Fibroblast of lung (primary cell): ENCODE measurements around the gene AGA. TPM values are rescaled to one million over a fixed set of nuclear protein-coding genes. Genes with fewer than 3 reads are reported as not detected.
A peak's percentile ranks its signal among the peaks of the same experiment; 100 is the strongest.

Experiments used
- DNase-seq, 2 donors: peaks; one replicate each; pipeline versions ENCODE4 v3.0.0 to v3.0.0-alpha.2; 2010; ENCODE audit warnings: low read depth in 2 of 2
- H2AFZ ChIP-seq: 2 replicates; pipeline ENCODE4 v1.5.1; 2012; ENCODE audit warnings: low read length, control low read depth, inconsistent platforms
- H3K27ac ChIP-seq: 2 replicates; pipeline ENCODE4 v1.5.1; 2011; ENCODE audit warnings: low read length, control low read depth; ENCODE audit not compliant: insufficient read depth
- H3K27me3 ChIP-seq: 2 replicates; pipeline ENCODE4 v1.5.1; 2011; ENCODE audit warnings: mild to moderate bottlenecking, low read length; ENCODE audit not compliant: control insufficient read depth, insufficient read depth
- H3K36me3 ChIP-seq: 2 replicates; pipeline ENCODE4 v1.5.1; 2011; ENCODE audit warnings: low read length; ENCODE audit not compliant: control insufficient read depth, insufficient read depth
- H3K4me1 ChIP-seq: 2 replicates; pipeline ENCODE4 v1.5.1; 2011; ENCODE audit warnings: low read length; ENCODE audit not compliant: control insufficient read depth, insufficient read depth; ENCODE audit errors: extremely low read depth
- H3K4me2 ChIP-seq: 2 replicates; pipeline ENCODE4 v1.5.1; 2011; ENCODE audit warnings: low read length, control low read depth; ENCODE audit not compliant: insufficient read depth; ENCODE audit errors: extremely low read depth
- H3K4me3 ChIP-seq, 4 experiments: fragments of 200-600 bp in 1 of 4; sonication (generic) in 1 of 4; replicated peaks in 1 of 4; 2 replicates each; pipeline ENCODE4 v1.5.1; 2011 to 2016; ENCODE audit warnings: low read length in 4 of 4, low read depth in 3 of 4, mild to moderate bottlenecking in 3 of 4, control low read depth in 2 of 4, inconsistent platforms in 1 of 4, mixed read lengths in 1 of 4; ENCODE audit not compliant: insufficient read depth in 1 of 4; ENCODE audit errors: control extremely low read depth in 1 of 4
- H3K79me2 ChIP-seq: 2 replicates; pipeline ENCODE4 v1.5.1; 2012; ENCODE audit warnings: mild to moderate bottlenecking, low read length, inconsistent platforms; ENCODE audit not compliant: control insufficient read depth, insufficient read depth
- H3K9ac ChIP-seq: 2 replicates; pipeline ENCODE4 v1.5.1; 2011; ENCODE audit warnings: mild to moderate bottlenecking, low read length, control low read depth; ENCODE audit not compliant: insufficient read depth
- H3K9me3 ChIP-seq: 2 replicates; pipeline ENCODE4 v1.5.1; 2012; ENCODE audit warnings: low read depth, low read length; ENCODE audit not compliant: control insufficient read depth, insufficient read depth
- H4K20me1 ChIP-seq: 2 replicates; pipeline ENCODE4 v1.5.1; 2011; ENCODE audit warnings: low read length; ENCODE audit not compliant: control insufficient read depth, insufficient read depth; ENCODE audit errors: extremely low read depth
- EZH2 ChIP-seq: IDR thresholded peaks from 2 replicates; pipeline ENCODE4 v1.5.1; 2012; ENCODE audit warnings: low read length, control low read depth, mild to moderate bottlenecking; ENCODE audit errors: missing control alignments
- polyA plus RNA-seq, 2 donors: library from polyadenylated mRNA; depleted of rRNA in 1 of 2; stranded (reverse) in 1 of 2; unstranded in 1 of 2; fragments of >200 nt; gene quantifications; 2 replicates each; pipeline ENCODE4 v1.2.1, GENCODE V29; 2011 to 2012; ENCODE audit warnings: missing spikeins in 1 of 2
- total RNA-seq: library from RNA; depleted of rRNA; stranded (reverse); fragments of >200 nt; gene quantifications from 2 replicates; pipeline ENCODE4 v1.2.1, GENCODE V29; 2014
- TF ChIP-seq, protein P1 (sequence below), 2 donors: IDR thresholded peaks in 1 of 2; conservative IDR thresholded peaks in 1 of 2; 1 replicate in 1 of 2; 2 replicates in 1 of 2; pipeline ENCODE4 v1.5.1; 2011 to 2012; ENCODE audit warnings: low read length in 2 of 2, control low read depth in 1 of 2, inconsistent platforms in 1 of 2, low read depth in 1 of 2, mild to moderate bottlenecking in 1 of 2

AGA gene
- total and polyA plus RNA-seq, 2 donors (not counting 1 experiment from before 2014, with no cell fraction given), result 39.5 to 61.8 TPM

DNA sequence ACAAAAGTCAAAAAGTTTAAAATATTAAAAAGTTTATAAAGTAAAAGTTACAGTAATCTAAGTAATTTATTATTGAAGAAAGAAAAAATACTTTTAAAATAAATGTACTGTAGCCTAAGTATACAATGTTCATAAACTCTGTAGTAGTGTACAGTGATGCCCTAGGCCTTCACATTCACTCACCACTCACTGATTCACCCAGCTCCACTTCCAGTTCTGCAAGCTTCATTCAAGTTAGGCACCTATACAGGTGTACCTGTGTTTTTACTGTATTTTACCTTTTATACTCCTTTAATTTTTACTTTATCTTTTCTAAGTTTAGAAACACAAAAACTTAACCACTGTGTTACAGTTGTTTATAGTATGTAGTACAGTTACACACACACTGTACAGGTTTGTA lies 40.1 kb upstream of the AGA start:
- H3K4me2 ChIP-seq, result no peak overlapping the region
- no peaks in the 10 kb centered on the region for H3K9me3 ChIP-seq
- no peaks in the 10 kb centered on the region for H4K20me1 ChIP-seq
- no peak for DNase-seq
- H2AFZ ChIP-seq, result no peak overlapping the region
- no peak overlapping the region for H3K4me3 ChIP-seq
- H3K79me2 ChIP-seq, result no peaks in the 10 kb centered on the region
- H3K36me3 ChIP-seq, result no peaks in the 10 kb centered on the region
- no peaks in the 10 kb centered on the region for H3K27me3 ChIP-seq
- no peak overlapping the region for H3K27ac ChIP-seq
- H3K9ac ChIP-seq, result no peak overlapping the region
- TF ChIP-seq, protein P1, sequence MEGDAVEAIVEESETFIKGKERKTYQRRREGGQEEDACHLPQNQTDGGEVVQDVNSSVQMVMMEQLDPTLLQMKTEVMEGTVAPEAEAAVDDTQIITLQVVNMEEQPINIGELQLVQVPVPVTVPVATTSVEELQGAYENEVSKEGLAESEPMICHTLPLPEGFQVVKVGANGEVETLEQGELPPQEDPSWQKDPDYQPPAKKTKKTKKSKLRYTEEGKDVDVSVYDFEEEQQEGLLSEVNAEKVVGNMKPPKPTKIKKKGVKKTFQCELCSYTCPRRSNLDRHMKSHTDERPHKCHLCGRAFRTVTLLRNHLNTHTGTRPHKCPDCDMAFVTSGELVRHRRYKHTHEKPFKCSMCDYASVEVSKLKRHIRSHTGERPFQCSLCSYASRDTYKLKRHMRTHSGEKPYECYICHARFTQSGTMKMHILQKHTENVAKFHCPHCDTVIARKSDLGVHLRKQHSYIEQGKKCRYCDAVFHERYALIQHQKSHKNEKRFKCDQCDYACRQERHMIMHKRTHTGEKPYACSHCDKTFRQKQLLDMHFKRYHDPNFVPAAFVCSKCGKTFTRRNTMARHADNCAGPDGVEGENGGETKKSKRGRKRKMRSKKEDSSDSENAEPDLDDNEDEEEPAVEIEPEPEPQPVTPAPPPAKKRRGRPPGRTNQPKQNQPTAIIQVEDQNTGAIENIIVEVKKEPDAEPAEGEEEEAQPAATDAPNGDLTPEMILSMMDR (conservative IDR thresholded peaks at IDR 0.05 in 1 of 2, IDR thresholded peaks at IDR 0.05 in 1 of 2; ENCODE audit: low read depth in 1 of 2, low read length in 2 of 2), result no peak
- no peak for TF ChIP-seq EZH2
- H3K4me1 ChIP-seq, result peaks cover 9% of the 10 kb centered on the region

DNA sequence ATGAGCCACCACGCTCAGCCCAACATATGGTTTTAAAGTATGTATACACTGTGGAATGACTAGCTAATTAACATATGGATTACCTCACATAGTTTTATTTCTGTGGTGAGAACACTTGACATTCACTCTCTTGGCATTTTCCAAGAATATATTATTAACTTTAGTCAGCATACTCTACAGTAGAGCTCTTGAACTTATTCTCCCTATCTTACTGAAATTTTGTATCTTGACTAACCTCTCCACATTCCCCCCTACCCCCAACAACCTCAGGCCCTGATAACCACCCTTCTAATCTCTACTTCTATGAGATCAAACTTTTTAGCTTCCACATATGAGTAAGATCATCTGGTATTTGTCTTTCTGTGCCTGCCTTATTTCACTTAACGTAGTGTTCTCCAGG lies 38.6 kb upstream of the AGA start:
- DNase-seq, result peak; percentile 39 to 95

DNA sequence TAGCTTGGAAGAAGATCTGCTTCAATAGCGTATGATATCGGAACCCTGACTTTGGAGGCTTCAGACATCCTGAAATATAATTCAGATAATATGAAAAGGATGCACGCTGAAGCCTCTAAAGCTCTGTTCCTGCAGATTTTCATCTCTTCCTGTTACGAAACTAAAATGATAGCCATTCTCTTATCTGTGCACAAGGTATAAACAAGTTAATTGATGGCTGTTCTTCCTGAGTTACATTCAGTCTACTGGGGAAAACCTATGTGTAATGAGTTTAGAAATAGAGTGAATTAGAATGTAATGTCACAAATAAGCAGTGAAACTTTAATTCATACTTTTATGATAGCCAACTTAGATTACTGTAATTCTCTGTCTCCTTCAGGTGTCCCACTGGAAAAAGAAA lies 36.8 kb upstream of the AGA start:
- Histone ChIP-seq H3K4me2 (no peak overlapping the region), H3K9me3 (no peaks in the 10 kb centered on the region), H3K4me3 (no peak overlapping the region), H3K4me1 (peaks cover 4% of the 10 kb centered on the region), H3K9ac (no peak overlapping the region), H3K27me3 (no peaks in the 10 kb centered on the region), H4K20me1 (no peaks in the 10 kb centered on the region), H3K27ac (no peak overlapping the region), H3K79me2 (no peaks in the 10 kb centered on the region), H2AFZ (no peak overlapping the region), H3K36me3 (no peaks in the 10 kb centered on the region)
- TF ChIP-seq, protein P1 (conservative IDR thresholded peaks at IDR 0.05 in 1 of 2, IDR thresholded peaks at IDR 0.05 in 1 of 2; ENCODE audit: low read depth in 1 of 2, low read length in 2 of 2), result no peak
- TF ChIP-seq EZH2, result no peak
- no peak for DNase-seq

More for the DNA sequence above, 38.6 kb upstream of the AGA start:
- TF ChIP-seq, protein P1 (conservative IDR thresholded peaks at IDR 0.05 in 1 of 2, IDR thresholded peaks at IDR 0.05 in 1 of 2; ENCODE audit: low read depth in 1 of 2, low read length in 2 of 2), result no peak
- no peak for TF ChIP-seq EZH2
- no peaks in the 10 kb centered on the region for H3K9me3 ChIP-seq
- H3K4me1 ChIP-seq, result peaks cover 9% of the 10 kb centered on the region
- no peak overlapping the region for H3K4me2 ChIP-seq
- H3K4me3 ChIP-seq, result no peak overlapping the region
- H3K27ac ChIP-seq, result no peak overlapping the region
- H3K9ac ChIP-seq, result no peak overlapping the region
- no peaks in the 10 kb centered on the region for H3K79me2 ChIP-seq
- no peak overlapping the region for H2AFZ ChIP-seq
- no peaks in the 10 kb centered on the region for H4K20me1 ChIP-seq
- H3K27me3 ChIP-seq, result no peaks in the 10 kb centered on the region
- no peaks in the 10 kb centered on the region for H3K36me3 ChIP-seq
